Nephron (organoid): ENCODE results near the gene PPM1H.
A peak's percentile ranks its signal among the peaks of the same experiment; 100 is the strongest.

Source experiments
- H3K27ac Mint-ChIP-seq, 3 experiments: 2 replicates each; pipeline ENCODE4 v1.8.0; 2020; ENCODE audit warnings: mixed read lengths in 3 of 3, mild to moderate bottlenecking in 2 of 3, moderate library complexity in 1 of 3
- H3K27me3 Mint-ChIP-seq: 2 replicates; pipeline ENCODE4 v1.8.0; 2021; ENCODE audit warnings: low read depth, mild to moderate bottlenecking, moderate library complexity, mixed read lengths
- H3K36me3 Mint-ChIP-seq: 2 replicates; pipeline ENCODE4 v1.8.0; 2020; ENCODE audit warnings: low read depth, mixed read lengths
- H3K4me1 Mint-ChIP-seq: 2 replicates; pipeline ENCODE4 v1.8.0; 2020; ENCODE audit warnings: mixed read lengths
- H3K4me3 Mint-ChIP-seq, 3 experiments: 2 replicates each; pipeline ENCODE4 v1.8.0; 2020; ENCODE audit warnings: mild to moderate bottlenecking in 3 of 3, mixed read lengths in 3 of 3, moderate library complexity in 2 of 3
- H3K9me3 Mint-ChIP-seq: 2 replicates; pipeline ENCODE4 v1.8.0; 2020; ENCODE audit warnings: mixed read lengths
- TF ChIP-seq, protein P1 (sequence below), 3 experiments: fragments of 200-600 bp; sonication (generic); IDR thresholded peaks; one replicate each; pipeline ENCODE4 v1.5.0; 2021; ENCODE audit warnings: antibody characterized with exemption in 3 of 3; ENCODE audit not compliant: unreplicated experiment in 3 of 3

PPM1H gene

DNA sequence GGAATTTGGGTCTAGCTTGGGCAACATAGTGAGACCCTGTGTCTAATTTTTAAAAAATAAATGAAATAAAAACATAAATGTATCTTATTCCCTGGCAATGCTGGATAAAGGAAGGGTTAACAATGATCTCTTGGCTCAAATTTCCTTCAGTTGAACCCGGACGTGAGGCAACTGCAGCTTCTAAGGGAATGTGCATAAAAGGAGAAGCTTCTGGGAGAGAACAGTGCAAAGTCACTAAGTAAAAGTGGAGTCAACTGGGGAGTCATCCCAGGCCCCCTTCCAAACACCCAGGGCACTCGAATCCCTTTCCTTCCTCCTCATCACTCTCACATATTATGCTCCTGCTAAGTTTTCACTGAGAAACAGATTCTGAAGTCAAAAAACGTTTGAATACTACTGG lies 147.3 kb downstream of the PPM1H start:
- Mint-ChIP-seq H3K9me3 (no peaks in the 10 kb centered on the region), H3K36me3 (peaks cover 8% of the 10 kb centered on the region), H3K27me3 (no peaks in the 10 kb centered on the region), H3K27ac (peak overlapping the region; percentile 45 to 89 (median 86)), H3K4me1 (peaks cover 68% of the 10 kb centered on the region), H3K4me3 (peak overlapping the region in 2 of 3 experiments; percentile 5 to 27)
- TF ChIP-seq, protein P1, sequence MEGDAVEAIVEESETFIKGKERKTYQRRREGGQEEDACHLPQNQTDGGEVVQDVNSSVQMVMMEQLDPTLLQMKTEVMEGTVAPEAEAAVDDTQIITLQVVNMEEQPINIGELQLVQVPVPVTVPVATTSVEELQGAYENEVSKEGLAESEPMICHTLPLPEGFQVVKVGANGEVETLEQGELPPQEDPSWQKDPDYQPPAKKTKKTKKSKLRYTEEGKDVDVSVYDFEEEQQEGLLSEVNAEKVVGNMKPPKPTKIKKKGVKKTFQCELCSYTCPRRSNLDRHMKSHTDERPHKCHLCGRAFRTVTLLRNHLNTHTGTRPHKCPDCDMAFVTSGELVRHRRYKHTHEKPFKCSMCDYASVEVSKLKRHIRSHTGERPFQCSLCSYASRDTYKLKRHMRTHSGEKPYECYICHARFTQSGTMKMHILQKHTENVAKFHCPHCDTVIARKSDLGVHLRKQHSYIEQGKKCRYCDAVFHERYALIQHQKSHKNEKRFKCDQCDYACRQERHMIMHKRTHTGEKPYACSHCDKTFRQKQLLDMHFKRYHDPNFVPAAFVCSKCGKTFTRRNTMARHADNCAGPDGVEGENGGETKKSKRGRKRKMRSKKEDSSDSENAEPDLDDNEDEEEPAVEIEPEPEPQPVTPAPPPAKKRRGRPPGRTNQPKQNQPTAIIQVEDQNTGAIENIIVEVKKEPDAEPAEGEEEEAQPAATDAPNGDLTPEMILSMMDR (IDR thresholded peaks at IDR 0.05; ENCODE audit: unreplicated experiment in 3 of 3): no peak

GRCh38 chr12:62787023-62787422 lies 147.9 kb downstream of the PPM1H start:
- Mint-ChIP-seq H3K27ac (peak overlapping the region; percentile 38 to 96 (median 75)), H3K9me3 (no peaks in the 10 kb centered on the region), H3K4me1 (peaks cover 62% of the 10 kb centered on the region), H3K27me3 (no peaks in the 10 kb centered on the region), H3K36me3 (peaks cover 8% of the 10 kb centered on the region), H3K4me3 (no peak overlapping the region)
- TF ChIP-seq, protein P1 (IDR thresholded peaks at IDR 0.05; ENCODE audit: unreplicated experiment in 3 of 3): no peak

DNA sequence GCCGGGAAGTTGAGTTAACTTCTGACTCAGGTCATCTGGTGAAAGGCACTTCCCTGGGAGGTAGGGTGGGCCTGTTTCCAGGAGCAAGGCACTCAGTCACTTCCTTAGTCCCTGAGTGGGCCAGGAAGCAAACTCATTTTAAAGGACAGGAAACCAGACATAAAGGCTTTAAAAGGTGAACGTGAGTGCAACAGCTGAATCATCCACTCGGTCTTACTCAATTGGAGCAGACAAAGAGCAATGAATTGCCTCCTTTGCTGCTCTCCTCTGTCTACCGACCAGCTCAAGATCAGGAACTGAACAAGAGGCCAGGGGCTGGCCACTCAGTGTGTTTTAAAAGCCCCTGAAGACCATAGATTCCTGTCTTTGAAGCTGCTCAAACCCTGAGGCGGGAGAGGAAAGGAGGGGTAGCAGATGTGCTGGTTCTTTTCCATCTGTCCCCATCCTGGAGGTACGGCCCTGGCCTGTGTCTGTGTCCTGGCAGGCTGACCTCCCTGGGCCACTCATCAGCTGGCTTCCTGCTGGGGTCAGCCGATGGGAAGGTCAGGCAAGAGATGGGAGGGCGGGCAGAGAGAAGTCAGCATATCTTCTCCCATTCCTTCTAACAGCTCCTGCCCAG lies 148.9 kb downstream of the PPM1H start:
- H3K4me1 Mint-ChIP-seq: peaks cover 56% of the 10 kb centered on the region
- TF ChIP-seq, protein P1 (IDR thresholded peaks at IDR 0.05; ENCODE audit: unreplicated experiment in 3 of 3): no peak
- H3K9me3 Mint-ChIP-seq: no peaks in the 10 kb centered on the region
- no peaks in the 10 kb centered on the region for H3K27me3 Mint-ChIP-seq
- peak overlapping the region; percentile 38 to 96 (median 75) for H3K27ac Mint-ChIP-seq
- peak overlapping the region in 1 of 3 experiments; percentile 20 for H3K4me3 Mint-ChIP-seq
- peaks cover 8% of the 10 kb centered on the region for H3K36me3 Mint-ChIP-seq

DNA sequence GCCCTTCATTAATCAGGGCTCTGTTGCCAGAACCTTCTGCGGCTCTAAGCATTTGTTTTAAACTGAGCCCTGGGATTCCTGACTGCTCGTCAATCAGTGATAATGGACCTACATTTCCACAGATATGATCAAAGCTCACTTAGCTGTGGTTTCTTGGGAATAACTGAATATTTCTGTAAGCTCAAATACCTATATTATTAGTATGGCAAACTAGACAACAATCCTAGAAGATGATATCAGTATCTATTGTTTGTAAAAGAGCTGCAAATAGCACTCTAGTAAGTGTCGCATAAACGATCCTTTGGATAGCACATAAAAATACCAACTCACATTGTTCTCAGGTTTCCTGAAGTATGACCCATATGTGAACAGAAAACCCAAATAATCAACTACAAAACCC lies 150.4 kb downstream of the PPM1H start:
- Mint-ChIP-seq H3K27me3 (no peaks in the 10 kb centered on the region), H3K27ac (no peak overlapping the region), H3K9me3 (no peaks in the 10 kb centered on the region), H3K4me3 (no peak overlapping the region), H3K4me1 (peaks cover 43% of the 10 kb centered on the region), H3K36me3 (peaks cover 3% of the 10 kb centered on the region)
- TF ChIP-seq, protein P1 (IDR thresholded peaks at IDR 0.05; ENCODE audit: unreplicated experiment in 3 of 3): no peak

GRCh38 chr12:62783881-62784280 lies 151.1 kb downstream of the PPM1H start:
- H3K4me1 Mint-ChIP-seq: peaks cover 38% of the 10 kb centered on the region
- peaks cover 3% of the 10 kb centered on the region for H3K36me3 Mint-ChIP-seq
- no peaks in the 10 kb centered on the region for H3K9me3 Mint-ChIP-seq
- no peaks in the 10 kb centered on the region for H3K27me3 Mint-ChIP-seq
- H3K4me3 Mint-ChIP-seq: no peak overlapping the region
- TF ChIP-seq, protein P1 (IDR thresholded peaks at IDR 0.05; ENCODE audit: unreplicated experiment in 3 of 3): no peak
- peak overlapping the region in 1 of 3 experiments; percentile 31 for H3K27ac Mint-ChIP-seq
